CD4-positive, alpha-beta T cell treated with Interleukin-15 for 1 hour (primary cell): ENCODE results near the gene TGOLN2.
"Not testable (repeated sequence)": the region's sequence is repeated elsewhere in the genome, so short reads cannot be mapped to it uniquely, and the experiment has no call there.

Experiments used
- DNase-seq: peaks from one replicate; pipeline ENCODE4 v3.0.0-alpha.2; 2020

TGOLN2 gene

GRCh38 chr2:85327822-85328617 is at the start of gene TGOLN2:
Gene TGOLN2, minus strand, starts transcription at chr2:85327989. Its CDS starts 27 bp downstream, at chr2:85327962.
- DNase-seq: peak; percentile 93

- DNase-seq: no peak
Measured at GRCh38 chr2:85377083-85377482, 49.3 kb upstream of the TGOLN2 start.

- DNase-seq: no peak
Measured at GRCh38 chr2:85376291-85377065, 48.7 kb upstream of the TGOLN2 start.

GRCh38 chr2:85371045-85371444 is 43.3 kb upstream of the TGOLN2 start:
- DNase-seq: no peak

GRCh38 chr2:85369500-85369899 is 41.7 kb upstream of the TGOLN2 start:
- DNase-seq: no peak

GRCh38 chr2:85368921-85369320 is 41.1 kb upstream of the TGOLN2 start:
- DNase-seq: no peak

- DNase-seq: no peak
Measured at GRCh38 chr2:85367180-85367579, 39.4 kb upstream of the TGOLN2 start.

GRCh38 chr2:85362653-85363387 is 35.0 kb upstream of the TGOLN2 start:
- DNase-seq: not testable (repeated sequence)

GRCh38 chr2:85357736-85358135 is 29.9 kb upstream of the TGOLN2 start:
- DNase-seq: no peak

GRCh38 chr2:85356186-85356585 is 28.4 kb upstream of the TGOLN2 start:
- DNase-seq: no peak

- no peak for DNase-seq
Measured at GRCh38 chr2:85355521-85355920, 27.7 kb upstream of the TGOLN2 start.

- DNase-seq: no peak
Measured at GRCh38 chr2:85355073-85355410, 27.3 kb upstream of the TGOLN2 start.

GRCh38 chr2:85354286-85355072 is 26.7 kb upstream of the TGOLN2 start, which contains the start of the genes ELMOD3 and RETSAT:
Gene ELMOD3, plus strand, starts transcription at chr2:85354769. Its CDS starts 2,430 bp downstream, at chr2:85357199.
Gene RETSAT, minus strand, starts transcription at chr2:85354528. Its CDS starts 21 bp downstream, at chr2:85354507.
- DNase-seq: peak; percentile 98

- no peak for DNase-seq
Measured at GRCh38 chr2:85353876-85354285, 26.1 kb upstream of the TGOLN2 start.

GRCh38 chr2:85347599-85347998 is 19.8 kb upstream of the TGOLN2 start:
- DNase-seq: no peak

GRCh38 chr2:85344356-85344954 is 16.7 kb upstream of the TGOLN2 start:
- no peak for DNase-seq

GRCh38 chr2:85343207-85343895 is 15.6 kb upstream of the TGOLN2 start:
- DNase-seq: not testable (repeated sequence)

GRCh38 chr2:85342156-85342555 is 14.4 kb upstream of the TGOLN2 start:
- DNase-seq: no peak

GRCh38 chr2:85341269-85342029 is 13.7 kb upstream of the TGOLN2 start:
- no peak for DNase-seq

GRCh38 chr2:85340034-85340892 is 12.5 kb upstream of the TGOLN2 start:
- no peak for DNase-seq
